H1 (cell line): ENCODE data around the gene TSPAN9. TPM values are rescaled to one million over a fixed set of nuclear protein-coding genes. Genes with fewer than 3 reads are reported as not detected.

Source experiments
- CBX5 ChIP-seq: fragments of 300-800, 300-1000 bp; sonication (generic); IDR thresholded peaks from 2 replicates; pipeline ENCODE4 v1.7.1; 2016; ENCODE audit warnings: antibody characterized with exemption, low read length, low read depth
- EGR1 ChIP-seq: IDR thresholded peaks from 2 replicates; pipeline ENCODE4 v1.6.1; 2011; ENCODE audit warnings: low read depth, low read length, borderline replicate concordance
- FOSL1 ChIP-seq: IDR thresholded peaks from 2 replicates; pipeline ENCODE4 v1.6.1; 2011; ENCODE audit warnings: mild to moderate bottlenecking, low read depth, low read length, moderate library complexity; ENCODE audit not compliant: insufficient read depth
- JUN ChIP-seq: IDR thresholded peaks from 2 replicates; pipeline ENCODE4 v1.6.1; 2011; ENCODE audit warnings: low read depth, mild to moderate bottlenecking, improper control_type of control experiment, low read length
- KDM1A ChIP-seq: fragments of 200-600, 300-600 bp; sonication (generic); IDR thresholded peaks from 2 replicates; pipeline ENCODE4 v1.7.1; 2016; ENCODE audit warnings: mild to moderate bottlenecking, low read length, borderline replicate concordance
- KDM4A ChIP-seq: IDR thresholded peaks from one replicate; pipeline ENCODE4 v1.7.1; 2012; ENCODE audit warnings: low read depth, mild to moderate bottlenecking, moderate library complexity, low read length, inconsistent platforms; ENCODE audit not compliant: severe bottlenecking
- SIX5 ChIP-seq: IDR thresholded peaks from 2 replicates; pipeline ENCODE4 v1.6.1; 2011; ENCODE audit warnings: mild to moderate bottlenecking, low read depth, low read length
- TAF1 ChIP-seq: IDR thresholded peaks from 2 replicates; pipeline ENCODE4 v1.6.1; 2011; ENCODE audit warnings: mild to moderate bottlenecking, low read depth, low read length
- TAF7 ChIP-seq: optimal IDR thresholded peaks from 2 replicates; pipeline ENCODE3; 2011; ENCODE audit warnings: low read depth, mild to moderate bottlenecking, inconsistent platforms, low read length, moderate library complexity, borderline replicate concordance
- TCF12 ChIP-seq: IDR thresholded peaks from 2 replicates; pipeline ENCODE4 v1.6.1; 2011; ENCODE audit warnings: low read depth, mild to moderate bottlenecking, low read length
- TEAD4 ChIP-seq: IDR thresholded peaks from 2 replicates; pipeline ENCODE4 v1.6.1; 2012; ENCODE audit warnings: low read depth, low read length, inconsistent platforms, mixed read lengths
- ZNF274 ChIP-seq: IDR thresholded peaks from 2 replicates; pipeline ENCODE4 v1.7.0; 2012; ENCODE audit warnings: low read length, borderline replicate concordance; ENCODE audit errors: extremely low read depth
- polyA plus RNA-seq, 7 experiments: library from polyadenylated mRNA; depleted of rRNA in 3 of 7; stranded (reverse) in 5 of 7; unstranded in 2 of 7; fragments of >200 nt in 5 of 7; fragments of 200-250 nt in 2 of 7; gene quantifications; 1 replicate in 5 of 7; 2 replicates in 1 of 7; 4 replicates in 1 of 7; pipeline versions ENCODE4 v1.2.1 to v1.2.3, GENCODE V29; 2011 to 2013; ENCODE audit warnings: missing spikeins in 2 of 7, mixed read lengths in 2 of 7
- total RNA-seq: library from RNA; stranded (reverse); fragmentation: NEBNext Ultra II Directional; extraction: Animal tissue kit (Norgen Biotek cat#: 25700); gene quantifications from 2 replicates; pipeline ENCODE4 v1.2.1, GENCODE V29; 2021
- TF ChIP-seq, protein P1 (sequence below): fragments of 300-600 bp; sonication (generic); IDR thresholded peaks from 2 replicates; pipeline ENCODE4 v1.7.1; 2012; ENCODE audit warnings: low read length, moderate library complexity, mild to moderate bottlenecking, inconsistent platforms; ENCODE audit not compliant: insufficient replicate concordance

Gene TSPAN9
- total and polyA plus RNA-seq, 2 of the 8 experiments (the other 6 are each of a cell fraction or from before 2014, with no cell fraction given), result 11.5 to 29.1 TPM

DNA sequence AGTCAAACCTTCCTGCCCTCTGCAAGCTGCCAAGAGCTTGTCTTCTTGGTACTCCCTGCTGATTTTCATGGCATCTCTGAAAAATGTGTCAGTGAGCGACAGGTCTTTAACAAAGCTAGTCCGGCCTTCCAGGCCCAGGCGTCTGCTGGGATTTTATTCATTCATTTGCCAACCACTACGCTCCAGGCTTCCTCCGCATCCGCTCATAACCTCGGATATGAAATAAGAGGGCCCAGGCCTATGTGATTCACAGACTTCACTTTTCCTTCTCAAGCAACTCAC, 13.8 kb downstream of the TSPAN9 start (continued):
- TF ChIP-seq, protein P1, sequence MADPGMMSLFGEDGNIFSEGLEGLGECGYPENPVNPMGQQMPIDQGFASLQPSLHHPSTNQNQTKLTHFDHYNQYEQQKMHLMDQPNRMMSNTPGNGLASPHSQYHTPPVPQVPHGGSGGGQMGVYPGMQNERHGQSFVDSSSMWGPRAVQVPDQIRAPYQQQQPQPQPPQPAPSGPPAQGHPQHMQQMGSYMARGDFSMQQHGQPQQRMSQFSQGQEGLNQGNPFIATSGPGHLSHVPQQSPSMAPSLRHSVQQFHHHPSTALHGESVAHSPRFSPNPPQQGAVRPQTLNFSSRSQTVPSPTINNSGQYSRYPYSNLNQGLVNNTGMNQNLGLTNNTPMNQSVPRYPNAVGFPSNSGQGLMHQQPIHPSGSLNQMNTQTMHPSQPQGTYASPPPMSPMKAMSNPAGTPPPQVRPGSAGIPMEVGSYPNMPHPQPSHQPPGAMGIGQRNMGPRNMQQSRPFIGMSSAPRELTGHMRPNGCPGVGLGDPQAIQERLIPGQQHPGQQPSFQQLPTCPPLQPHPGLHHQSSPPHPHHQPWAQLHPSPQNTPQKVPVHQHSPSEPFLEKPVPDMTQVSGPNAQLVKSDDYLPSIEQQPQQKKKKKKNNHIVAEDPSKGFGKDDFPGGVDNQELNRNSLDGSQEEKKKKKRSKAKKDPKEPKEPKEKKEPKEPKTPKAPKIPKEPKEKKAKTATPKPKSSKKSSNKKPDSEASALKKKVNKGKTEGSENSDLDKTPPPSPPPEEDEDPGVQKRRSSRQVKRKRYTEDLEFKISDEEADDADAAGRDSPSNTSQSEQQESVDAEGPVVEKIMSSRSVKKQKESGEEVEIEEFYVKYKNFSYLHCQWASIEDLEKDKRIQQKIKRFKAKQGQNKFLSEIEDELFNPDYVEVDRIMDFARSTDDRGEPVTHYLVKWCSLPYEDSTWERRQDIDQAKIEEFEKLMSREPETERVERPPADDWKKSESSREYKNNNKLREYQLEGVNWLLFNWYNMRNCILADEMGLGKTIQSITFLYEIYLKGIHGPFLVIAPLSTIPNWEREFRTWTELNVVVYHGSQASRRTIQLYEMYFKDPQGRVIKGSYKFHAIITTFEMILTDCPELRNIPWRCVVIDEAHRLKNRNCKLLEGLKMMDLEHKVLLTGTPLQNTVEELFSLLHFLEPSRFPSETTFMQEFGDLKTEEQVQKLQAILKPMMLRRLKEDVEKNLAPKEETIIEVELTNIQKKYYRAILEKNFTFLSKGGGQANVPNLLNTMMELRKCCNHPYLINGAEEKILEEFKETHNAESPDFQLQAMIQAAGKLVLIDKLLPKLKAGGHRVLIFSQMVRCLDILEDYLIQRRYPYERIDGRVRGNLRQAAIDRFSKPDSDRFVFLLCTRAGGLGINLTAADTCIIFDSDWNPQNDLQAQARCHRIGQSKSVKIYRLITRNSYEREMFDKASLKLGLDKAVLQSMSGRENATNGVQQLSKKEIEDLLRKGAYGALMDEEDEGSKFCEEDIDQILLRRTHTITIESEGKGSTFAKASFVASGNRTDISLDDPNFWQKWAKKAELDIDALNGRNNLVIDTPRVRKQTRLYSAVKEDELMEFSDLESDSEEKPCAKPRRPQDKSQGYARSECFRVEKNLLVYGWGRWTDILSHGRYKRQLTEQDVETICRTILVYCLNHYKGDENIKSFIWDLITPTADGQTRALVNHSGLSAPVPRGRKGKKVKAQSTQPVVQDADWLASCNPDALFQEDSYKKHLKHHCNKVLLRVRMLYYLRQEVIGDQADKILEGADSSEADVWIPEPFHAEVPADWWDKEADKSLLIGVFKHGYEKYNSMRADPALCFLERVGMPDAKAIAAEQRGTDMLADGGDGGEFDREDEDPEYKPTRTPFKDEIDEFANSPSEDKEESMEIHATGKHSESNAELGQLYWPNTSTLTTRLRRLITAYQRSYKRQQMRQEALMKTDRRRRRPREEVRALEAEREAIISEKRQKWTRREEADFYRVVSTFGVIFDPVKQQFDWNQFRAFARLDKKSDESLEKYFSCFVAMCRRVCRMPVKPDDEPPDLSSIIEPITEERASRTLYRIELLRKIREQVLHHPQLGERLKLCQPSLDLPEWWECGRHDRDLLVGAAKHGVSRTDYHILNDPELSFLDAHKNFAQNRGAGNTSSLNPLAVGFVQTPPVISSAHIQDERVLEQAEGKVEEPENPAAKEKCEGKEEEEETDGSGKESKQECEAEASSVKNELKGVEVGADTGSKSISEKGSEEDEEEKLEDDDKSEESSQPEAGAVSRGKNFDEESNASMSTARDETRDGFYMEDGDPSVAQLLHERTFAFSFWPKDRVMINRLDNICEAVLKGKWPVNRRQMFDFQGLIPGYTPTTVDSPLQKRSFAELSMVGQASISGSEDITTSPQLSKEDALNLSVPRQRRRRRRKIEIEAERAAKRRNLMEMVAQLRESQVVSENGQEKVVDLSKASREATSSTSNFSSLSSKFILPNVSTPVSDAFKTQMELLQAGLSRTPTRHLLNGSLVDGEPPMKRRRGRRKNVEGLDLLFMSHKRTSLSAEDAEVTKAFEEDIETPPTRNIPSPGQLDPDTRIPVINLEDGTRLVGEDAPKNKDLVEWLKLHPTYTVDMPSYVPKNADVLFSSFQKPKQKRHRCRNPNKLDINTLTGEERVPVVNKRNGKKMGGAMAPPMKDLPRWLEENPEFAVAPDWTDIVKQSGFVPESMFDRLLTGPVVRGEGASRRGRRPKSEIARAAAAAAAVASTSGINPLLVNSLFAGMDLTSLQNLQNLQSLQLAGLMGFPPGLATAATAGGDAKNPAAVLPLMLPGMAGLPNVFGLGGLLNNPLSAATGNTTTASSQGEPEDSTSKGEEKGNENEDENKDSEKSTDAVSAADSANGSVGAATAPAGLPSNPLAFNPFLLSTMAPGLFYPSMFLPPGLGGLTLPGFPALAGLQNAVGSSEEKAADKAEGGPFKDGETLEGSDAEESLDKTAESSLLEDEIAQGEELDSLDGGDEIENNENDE, result no peak
- no peak for TF ChIP-seq JUN
- no peak for TF ChIP-seq ZNF274
- TF ChIP-seq EGR1, result no peak
- no peak for TF ChIP-seq FOSL1
- no peak for TF ChIP-seq TCF12
- TF ChIP-seq KDM1A, result no peak
- no peak for TF ChIP-seq CBX5
- TF ChIP-seq TAF1, result no peak
- no peak for TF ChIP-seq TEAD4
- no peak for TF ChIP-seq KDM4A
- TF ChIP-seq SIX5, result no peak
- no peak for TF ChIP-seq TAF7
